ENCODE results near the gene ASXL3.

Gene ASXL3

GRCh38 chr18:33593261-33593660 lies 15.2 kb downstream of the ASXL3 start:
- no peaks in the 10 kb centered on the region for H4K20me1 ChIP-seq (ENCODE audit: control insufficient read depth, insufficient read depth, low read depth, low read length)
- H3K27ac ChIP-seq (ENCODE audit: low read depth, low read length): no peak overlapping the region
- H3K9me3 ChIP-seq (ENCODE audit: control insufficient read depth, insufficient read depth, low read length): peaks cover 4% of the 10 kb centered on the region; the same call in 1 of the 2 replicates
- H3K4me2 ChIP-seq (ENCODE audit: low read length): no peak overlapping the region
- no peaks in the 10 kb centered on the region for H3K36me3 ChIP-seq (ENCODE audit: control insufficient read depth, low read length)
- H3K4me3 ChIP-seq (ENCODE audit: low read length): no peak overlapping the region
- TF ChIP-seq CTCF (IDR thresholded peaks at IDR 0.05; ENCODE audit: low read depth, low read length, poor library complexity, severe bottlenecking) (no peak), EZH2phosphoT487 (IDR thresholded peaks at IDR 0.05; ENCODE audit: borderline replicate concordance, low read length) (no peak)
- H3K27me3 ChIP-seq (ENCODE audit: control insufficient read depth, low read length): no peaks in the 10 kb centered on the region
- no peaks in the 10 kb centered on the region for H3F3A ChIP-seq (ENCODE audit: control insufficient read depth, insufficient read depth)
- H3K79me2 ChIP-seq (ENCODE audit: control insufficient read depth, low read length): no peaks in the 10 kb centered on the region
- no peaks in the 10 kb centered on the region for H3K4me1 ChIP-seq (ENCODE audit: control insufficient read depth, low read length)
- H3K9me2 ChIP-seq (replicated peaks; ENCODE audit: control insufficient read depth, low read length): no peaks in the 10 kb centered on the region

GRCh38 chr18:33594799-33595198 lies 16.8 kb downstream of the ASXL3 start:
- Histone ChIP-seq H3K79me2 (ENCODE audit: control insufficient read depth, low read length) (no peaks in the 10 kb centered on the region), H3F3A (ENCODE audit: control insufficient read depth, insufficient read depth) (no peaks in the 10 kb centered on the region), H4K20me1 (ENCODE audit: control insufficient read depth, insufficient read depth, low read depth, low read length) (no peaks in the 10 kb centered on the region), H3K27ac (ENCODE audit: low read depth, low read length) (no peak overlapping the region), H3K9me2 (replicated peaks; ENCODE audit: control insufficient read depth, low read length) (no peaks in the 10 kb centered on the region), H3K4me3 (ENCODE audit: low read length) (no peak overlapping the region), H3K36me3 (ENCODE audit: control insufficient read depth, low read length) (no peaks in the 10 kb centered on the region), H3K9me3 (ENCODE audit: control insufficient read depth, insufficient read depth, low read length) (no peaks in the 10 kb centered on the region), H3K27me3 (ENCODE audit: control insufficient read depth, low read length) (no peaks in the 10 kb centered on the region), H3K4me1 (ENCODE audit: control insufficient read depth, low read length) (no peaks in the 10 kb centered on the region), H3K4me2 (ENCODE audit: low read length) (no peak overlapping the region)
- TF ChIP-seq EZH2phosphoT487 (IDR thresholded peaks at IDR 0.05; ENCODE audit: borderline replicate concordance, low read length) (no peak), CTCF (IDR thresholded peaks at IDR 0.05; ENCODE audit: low read depth, low read length, poor library complexity, severe bottlenecking) (no peak)

DNA sequence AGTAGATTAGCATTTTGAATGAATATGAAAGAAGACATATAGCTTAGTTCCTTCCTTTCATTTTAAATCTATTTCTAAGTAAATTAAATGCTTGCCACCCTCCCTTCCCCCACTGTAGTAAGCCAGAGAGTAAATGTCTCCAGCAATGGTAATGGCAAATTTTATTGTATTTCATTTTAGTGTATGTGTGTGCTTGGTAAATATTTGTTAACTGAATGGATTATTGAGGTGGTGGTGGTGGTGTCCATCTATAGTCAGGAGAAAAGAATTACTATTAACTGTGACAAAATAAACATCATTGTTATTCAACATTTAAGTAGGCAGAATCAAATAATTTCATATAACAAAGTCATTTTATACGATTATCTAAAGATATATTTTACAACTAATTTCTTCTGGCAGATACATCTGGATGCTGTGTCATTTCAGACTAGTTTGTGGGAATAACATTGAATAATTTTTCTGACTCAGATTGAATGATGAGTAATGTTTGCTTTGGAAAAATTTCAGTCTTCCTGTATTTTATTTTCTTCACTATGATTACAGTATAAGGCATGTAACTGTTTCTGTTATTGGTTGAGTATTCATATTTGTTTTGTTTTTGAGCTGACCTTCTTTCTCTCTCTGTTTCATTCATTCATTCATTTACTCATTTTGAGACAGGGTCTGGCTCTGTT lies 18.3 kb downstream of the ASXL3 start:
- no peaks in the 10 kb centered on the region for H3F3A ChIP-seq (ENCODE audit: control insufficient read depth, insufficient read depth)
- H4K20me1 ChIP-seq (ENCODE audit: control insufficient read depth, insufficient read depth, low read depth, low read length): no peaks in the 10 kb centered on the region
- H3K4me1 ChIP-seq (ENCODE audit: control insufficient read depth, low read length): no peaks in the 10 kb centered on the region
- H3K36me3 ChIP-seq (ENCODE audit: control insufficient read depth, low read length): no peaks in the 10 kb centered on the region
- no peak overlapping the region for H3K27ac ChIP-seq (ENCODE audit: low read depth, low read length)
- no peaks in the 10 kb centered on the region for H3K27me3 ChIP-seq (ENCODE audit: control insufficient read depth, low read length)
- H3K9me2 ChIP-seq (replicated peaks; ENCODE audit: control insufficient read depth, low read length): no peaks in the 10 kb centered on the region
- no peak for TF ChIP-seq CTCF (IDR thresholded peaks at IDR 0.05; ENCODE audit: low read depth, low read length, poor library complexity, severe bottlenecking)
- TF ChIP-seq EZH2phosphoT487 (IDR thresholded peaks at IDR 0.05; ENCODE audit: borderline replicate concordance, low read length): no peak
- H3K9me3 ChIP-seq (ENCODE audit: control insufficient read depth, insufficient read depth, low read length): no peaks in the 10 kb centered on the region
- no peak overlapping the region for H3K4me3 ChIP-seq (ENCODE audit: low read length)
- no peaks in the 10 kb centered on the region for H3K79me2 ChIP-seq (ENCODE audit: control insufficient read depth, low read length)
- no peak overlapping the region for H3K4me2 ChIP-seq (ENCODE audit: low read length)

All from DOHH2 (cell line).